NCI-H2107 treated with DMSO at 0.1 percent for 48 hours (cell line): Measurements from ENCODE around the gene ABO.
"Not testable (repeated sequence)": the region's sequence is repeated elsewhere in the genome, so short reads cannot be mapped to it uniquely, and the experiment has no call there.

Experiments
- DNase-seq: peaks from one replicate; lab custom pipeline; 2025; ENCODE audit not compliant: unreplicated experiment; lab: John Stamatoyannopoulos, UW

The ABO gene

DNA sequence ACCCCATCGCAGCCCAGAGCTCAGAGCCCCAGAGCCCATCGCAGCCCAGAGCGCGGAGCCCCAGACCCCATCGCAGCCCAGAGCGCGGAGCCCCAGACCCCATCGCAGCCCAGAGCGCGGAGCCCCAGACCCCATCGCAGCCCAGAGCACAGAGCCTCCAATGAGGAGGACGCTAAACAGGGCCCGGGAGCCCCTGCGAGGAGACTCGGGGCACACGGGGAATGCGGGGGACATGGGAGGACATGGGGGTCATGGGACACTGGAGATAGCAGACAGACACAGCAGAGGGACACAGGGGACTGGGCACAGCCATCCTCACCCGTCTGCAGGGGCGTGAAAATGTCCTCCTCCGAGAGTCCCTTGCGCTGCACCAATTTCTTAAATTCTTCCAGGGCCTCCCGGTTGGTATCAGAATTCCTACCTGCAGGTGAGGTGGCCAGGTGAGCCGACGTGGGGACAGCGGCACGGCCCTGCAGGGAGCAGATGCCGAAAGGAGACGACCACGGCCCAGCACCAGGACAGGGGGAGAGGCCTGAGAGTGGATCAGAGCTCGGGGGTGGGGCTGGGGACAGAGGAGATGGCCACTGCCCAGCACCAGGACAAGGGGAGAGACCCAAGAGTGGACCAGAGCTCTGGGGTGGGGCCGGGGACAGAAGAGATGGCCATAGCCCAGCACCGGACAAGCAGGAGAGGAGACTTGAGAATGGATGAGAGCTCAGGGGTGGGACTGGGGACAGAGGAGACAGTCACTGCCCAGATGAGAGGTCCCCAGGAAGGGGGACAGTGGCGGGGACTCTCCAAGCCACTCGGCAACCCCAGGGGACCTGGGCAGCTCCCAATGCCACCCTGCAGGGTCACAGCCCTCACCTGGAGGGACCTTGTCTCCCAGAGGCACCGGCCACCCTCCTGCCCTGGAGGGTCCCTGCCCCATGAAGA is 68.7 kb downstream of the ABO start:
- no peak for DNase-seq

DNA sequence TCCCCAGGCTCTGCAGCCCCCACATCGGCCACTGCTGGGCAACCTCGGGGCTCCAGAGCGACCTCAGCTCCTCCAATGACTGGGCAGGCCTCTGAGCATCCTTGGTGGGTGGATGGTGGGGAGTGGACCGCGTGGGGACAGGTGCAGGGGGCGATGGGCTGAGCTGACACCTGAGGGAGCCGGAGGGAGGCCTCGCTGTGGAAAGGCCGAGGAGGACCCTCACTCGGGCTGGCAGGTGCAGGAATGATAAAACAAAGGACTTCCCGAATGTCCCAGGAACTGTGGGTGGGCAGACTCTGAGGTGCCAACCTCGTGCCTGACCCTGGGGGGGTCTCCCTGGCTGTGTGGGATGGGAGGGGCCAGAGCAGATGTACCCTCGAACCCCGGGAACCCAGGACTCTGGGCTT is 69.5 kb downstream of the ABO start:
- not testable (repeated sequence) for DNase-seq
